A673 (cell line): ENCODE measurements around the gene ZFP28. TPM values are rescaled to one million over a fixed set of nuclear protein-coding genes. Genes with fewer than 3 reads are reported as not detected.

Source experiments
- BruUV-seq: library from RNA; stranded (reverse); fragments of 400-500 nt; replicated peaks from 2 replicates; lab custom pipeline; 2021; lab: Mats Ljungman, UMichigan
- CTCF ChIA-PET: fragments of 300-600 bp; sonication (Branson Sonifier 250); formaldehyde crosslinking; loops from one replicate; lab custom pipeline; 2022; ENCODE audit warnings: antibody characterized with exemption; lab: Charles Lee
- POLR2A ChIA-PET: fragments of 300-600 bp; sonication (Branson Sonifier 250); formaldehyde crosslinking; loops from one replicate; lab custom pipeline; 2022; ENCODE audit warnings: antibody characterized with exemption; ENCODE audit not compliant: low non-redundant PET; lab: Charles Lee
- DNase-seq: peaks from one replicate; pipeline ENCODE4 v3.0.0-alpha.2; 2015; ENCODE audit warnings: low spot score
- H3K27ac ChIP-seq: fragments of 200-600 bp; sonication (generic); 2 replicates; pipeline ENCODE4 v1.5.1; 2016; ENCODE audit warnings: mixed run types, low read depth, mild to moderate bottlenecking, mixed read lengths, antibody characterized with exemption, low read length; ENCODE audit not compliant: poor library complexity, severe bottlenecking
- H3K27me3 ChIP-seq: fragments of 200-600 bp; sonication (generic); replicated peaks from 2 replicates; pipeline ENCODE4 v1.6.1; 2017; ENCODE audit warnings: mixed run types, low read depth, mild to moderate bottlenecking, mixed read lengths, antibody characterized with exemption, low read length; ENCODE audit not compliant: insufficient read depth, poor library complexity
- H3K36me3 ChIP-seq: fragments of 200-600 bp; sonication (generic); 2 replicates; pipeline ENCODE4 v1.6.1; 2016; ENCODE audit warnings: mixed run types, mild to moderate bottlenecking, mixed read lengths, antibody characterized with exemption, low read length; ENCODE audit not compliant: insufficient read depth, poor library complexity, severe bottlenecking
- H3K4me1 ChIP-seq: fragments of 200-600 bp; sonication (generic); 2 replicates; pipeline ENCODE4 v1.6.1; 2017; ENCODE audit warnings: mixed run types, mild to moderate bottlenecking, mixed read lengths, antibody characterized with exemption, low read length; ENCODE audit not compliant: insufficient read depth, poor library complexity, severe bottlenecking
- H3K4me3 ChIP-seq: fragments of 200-600 bp; sonication (generic); 2 replicates; pipeline ENCODE4 v1.5.1; 2016; ENCODE audit warnings: low read depth, mixed run types, mild to moderate bottlenecking, mixed read lengths, low read length; ENCODE audit not compliant: poor library complexity, severe bottlenecking
- H3K9me3 ChIP-seq: fragments of 200-600 bp; sonication (generic); 2 replicates; pipeline ENCODE4 v1.6.1; 2016; ENCODE audit warnings: mixed run types, low read depth, mild to moderate bottlenecking, mixed read lengths, antibody characterized with exemption, low read length; ENCODE audit not compliant: poor library complexity, severe bottlenecking
- EZH2 ChIP-seq: fragments of 200-600 bp; sonication (generic); IDR thresholded peaks from 2 replicates; pipeline ENCODE4 v1.6.1; 2017; ENCODE audit warnings: borderline replicate concordance, low read depth, mild to moderate bottlenecking, mixed read lengths, antibody characterized with exemption, low read length; ENCODE audit not compliant: poor library complexity, severe bottlenecking
- intact Hi-C: fragments of 100-400 bp; cut with micrococcal nuclease; formaldehyde crosslinking; loops from one replicate; pipeline ENCODE4 v1.10.0; 2022; ENCODE audit not compliant: unreplicated experiment
- total RNA-seq: library from RNA; stranded (reverse); gene quantifications from 2 replicates; pipeline ENCODE4 v1.2.3, GENCODE V29; 2021
- TF ChIP-seq, protein P1 (sequence below): fragments of 300-800, 200-600 bp; sonication (generic); conservative IDR thresholded peaks from 2 replicates; pipeline ENCODE4 v1.5.1; 2017; ENCODE audit warnings: low read depth, mild to moderate bottlenecking, antibody characterized with exemption, low read length, moderate library complexity, mixed read lengths

ZFP28 gene
- total RNA-seq, 1 experiment from 2014 or later, result 8.6 TPM

GRCh38 chr19:56537442-56537841 lies 1.3 kb upstream of the ZFP28 start:
- POLR2A ChIA-PET, result no interaction called here
- DNase-seq, result no peak
- CTCF ChIA-PET, result no interaction called here
- Histone ChIP-seq H3K27me3 (no peaks in the 10 kb centered on the region), H3K27ac (no peak overlapping the region), H3K4me3 (no peak overlapping the region), H3K4me1 (no peaks in the 10 kb centered on the region), H3K9me3 (peaks cover 34% of the 10 kb centered on the region), H3K36me3 (peaks cover 5% of the 10 kb centered on the region)
- TF ChIP-seq, protein P1, sequence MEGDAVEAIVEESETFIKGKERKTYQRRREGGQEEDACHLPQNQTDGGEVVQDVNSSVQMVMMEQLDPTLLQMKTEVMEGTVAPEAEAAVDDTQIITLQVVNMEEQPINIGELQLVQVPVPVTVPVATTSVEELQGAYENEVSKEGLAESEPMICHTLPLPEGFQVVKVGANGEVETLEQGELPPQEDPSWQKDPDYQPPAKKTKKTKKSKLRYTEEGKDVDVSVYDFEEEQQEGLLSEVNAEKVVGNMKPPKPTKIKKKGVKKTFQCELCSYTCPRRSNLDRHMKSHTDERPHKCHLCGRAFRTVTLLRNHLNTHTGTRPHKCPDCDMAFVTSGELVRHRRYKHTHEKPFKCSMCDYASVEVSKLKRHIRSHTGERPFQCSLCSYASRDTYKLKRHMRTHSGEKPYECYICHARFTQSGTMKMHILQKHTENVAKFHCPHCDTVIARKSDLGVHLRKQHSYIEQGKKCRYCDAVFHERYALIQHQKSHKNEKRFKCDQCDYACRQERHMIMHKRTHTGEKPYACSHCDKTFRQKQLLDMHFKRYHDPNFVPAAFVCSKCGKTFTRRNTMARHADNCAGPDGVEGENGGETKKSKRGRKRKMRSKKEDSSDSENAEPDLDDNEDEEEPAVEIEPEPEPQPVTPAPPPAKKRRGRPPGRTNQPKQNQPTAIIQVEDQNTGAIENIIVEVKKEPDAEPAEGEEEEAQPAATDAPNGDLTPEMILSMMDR, result no peak
- TF ChIP-seq EZH2, result no peak
- intact Hi-C loops, result loop anchor here (1.0 kb wide), 1 partner anchor 27 kb away; no protein-coding TSS in a partner anchor
- BruUV-seq, result no TSS peak

- H3K27ac ChIP-seq, result peak overlapping the region; percentile 94
- H3K27me3 ChIP-seq, result no peaks in the 10 kb centered on the region
- intact Hi-C loops, result no loop called here
- H3K36me3 ChIP-seq, result peaks cover 5% of the 10 kb centered on the region
- H3K4me3 ChIP-seq, result peak overlapping the region; percentile 80
- peaks cover 39% of the 10 kb centered on the region for H3K9me3 ChIP-seq
- DNase-seq, result peak; percentile 92
- CTCF ChIA-PET, result no interaction called here
- TF ChIP-seq, protein P1, result no peak
- no peak for TF ChIP-seq EZH2
- POLR2A ChIA-PET, result no interaction called here
- no TSS peak for BruUV-seq
- no peaks in the 10 kb centered on the region for H3K4me1 ChIP-seq
Observed at GRCh38 chr19:56538254-56538760, 441 bp upstream of the ZFP28 start.

DNA sequence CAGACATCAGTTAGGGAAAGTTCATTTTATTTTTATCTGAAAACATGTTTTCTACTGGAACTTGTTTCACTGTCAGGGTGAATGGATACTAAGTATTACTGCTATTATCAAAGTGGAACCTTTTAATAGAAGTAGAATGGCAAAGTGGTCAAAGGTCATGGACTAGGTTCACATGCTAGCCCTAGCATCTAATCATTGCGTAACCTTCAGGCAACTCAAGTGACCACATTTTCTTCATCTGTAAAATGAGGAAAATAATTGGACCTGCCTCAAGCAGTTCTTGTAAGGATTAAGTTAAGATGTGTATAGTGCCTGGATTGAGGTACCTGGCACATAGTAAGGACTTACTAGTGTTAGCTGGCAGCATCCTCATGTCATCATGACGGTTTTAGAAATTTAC lies 5.0 kb downstream of the ZFP28 start:
- BruUV-seq, result no TSS peak
- intact Hi-C loops, result no loop called here
- Histone ChIP-seq H3K9me3 (peaks cover 27% of the 10 kb centered on the region), H3K27ac (no peak overlapping the region), H3K36me3 (peaks cover 19% of the 10 kb centered on the region), H3K4me3 (no peak overlapping the region), H3K4me1 (no peaks in the 10 kb centered on the region), H3K27me3 (no peaks in the 10 kb centered on the region)
- ChIA-PET POLR2A (no interaction called here), CTCF (no interaction called here)
- DNase-seq, result no peak
- TF ChIP-seq EZH2, result no peak
- TF ChIP-seq, protein P1, result no peak
